Mucosa of rectum (tissue), 2 donors: Measurements from ENCODE around the gene BIN1.
"Not testable (repeated sequence)": the region's sequence is repeated elsewhere in the genome, so short reads cannot be mapped to it uniquely, and the experiment has no call there.

Experiments used
- H3K27ac ChIP-seq, 2 donors: one replicate each; pipeline ENCODE4 v1.7.0; 2013; ENCODE audit warnings: inconsistent platforms in 2 of 2, low read depth in 2 of 2, low read length in 2 of 2
- H3K27me3 ChIP-seq, 2 donors: one replicate each; pipeline ENCODE4 v1.7.0; 2013; ENCODE audit warnings: low read length in 2 of 2; ENCODE audit not compliant: control insufficient read depth in 2 of 2, insufficient read depth in 2 of 2
- H3K36me3 ChIP-seq, 2 donors: one replicate each; pipeline ENCODE4 v1.7.0; 2013; ENCODE audit warnings: low read length in 2 of 2; ENCODE audit not compliant: control insufficient read depth in 2 of 2, insufficient read depth in 2 of 2
- H3K4me1 ChIP-seq, 2 donors: one replicate each; pipeline ENCODE4 v1.7.0; 2013; ENCODE audit warnings: low read length in 2 of 2, mild to moderate bottlenecking in 1 of 2; ENCODE audit not compliant: control insufficient read depth in 2 of 2, insufficient read depth in 2 of 2
- H3K4me3 ChIP-seq, 2 donors: one replicate each; pipeline ENCODE4 v1.7.0; 2013; ENCODE audit warnings: low read length in 2 of 2
- H3K9ac ChIP-seq, 2 donors: one replicate each; pipeline ENCODE4 v1.7.0; 2013; ENCODE audit warnings: low read length in 2 of 2, low read depth in 1 of 2, mild to moderate bottlenecking in 1 of 2
- H3K9me3 ChIP-seq, 2 donors: one replicate each; pipeline ENCODE4 v1.7.0; 2013; ENCODE audit warnings: low read length in 2 of 2; ENCODE audit not compliant: control insufficient read depth in 2 of 2
- donor health status: healthy.
- donor health status: Normal muscosa, but diverticular disease.

The BIN1 gene

DNA sequence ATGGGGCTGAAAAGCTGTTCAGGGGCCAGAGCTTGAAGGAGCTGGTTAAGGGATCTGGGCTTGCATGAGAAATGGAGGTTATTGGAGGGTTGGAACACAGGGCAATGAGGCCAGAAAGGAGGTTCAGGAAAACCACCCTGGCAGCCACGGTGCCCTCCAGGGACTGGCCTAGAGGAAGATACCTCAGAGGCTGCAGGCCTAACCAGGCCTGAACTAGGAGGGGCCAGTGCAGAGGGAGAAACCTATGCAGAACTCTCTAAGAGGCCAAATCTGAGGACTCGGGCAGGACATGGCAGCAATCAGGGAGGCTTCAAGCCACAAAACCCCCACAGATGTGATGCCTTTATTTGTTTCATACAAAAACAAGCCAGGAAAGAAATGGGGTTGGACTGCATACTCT is 66.8 kb downstream of the BIN1 start:
- no peaks in the 10 kb centered on the region for H3K27me3 ChIP-seq
- H3K36me3 ChIP-seq = no peaks in the 10 kb centered on the region
- H3K4me1 ChIP-seq = no peaks in the 10 kb centered on the region
- H3K9me3 ChIP-seq = no peaks in the 10 kb centered on the region
- H3K27ac ChIP-seq = no peak overlapping the region
- no peak overlapping the region for H3K4me3 ChIP-seq
- no peak overlapping the region for H3K9ac ChIP-seq

DNA sequence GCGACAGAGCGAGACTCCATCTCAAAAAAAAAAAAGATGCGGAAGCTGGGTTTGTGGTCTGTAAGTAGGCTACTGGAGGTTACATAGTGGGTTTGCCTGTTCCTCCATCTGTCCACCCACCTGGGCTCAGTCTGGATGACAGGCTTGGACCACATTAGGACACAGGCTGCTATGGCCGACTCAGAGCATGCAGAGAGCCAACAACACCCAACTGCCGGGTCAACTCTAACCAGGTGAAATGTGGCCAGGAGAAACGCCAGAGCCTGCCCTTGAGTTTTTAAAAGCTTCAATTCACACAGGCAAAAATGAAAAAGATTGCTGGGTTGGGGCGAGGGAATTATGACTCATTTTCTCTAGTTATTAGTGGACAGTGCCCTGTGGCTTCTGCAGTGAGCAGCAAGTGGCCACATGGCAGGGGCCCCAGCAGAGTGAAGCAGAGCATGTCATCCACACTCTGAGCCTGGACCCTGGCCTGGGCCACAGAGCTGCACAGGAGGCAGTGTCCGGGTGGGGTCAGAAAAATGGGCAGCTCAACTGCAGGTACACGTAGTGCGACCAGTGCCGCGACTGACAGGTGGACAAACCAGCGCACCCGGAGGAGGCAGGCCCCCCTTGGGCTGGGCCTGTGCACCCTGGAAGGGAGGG is 67.4 kb downstream of the BIN1 start:
- Histone ChIP-seq H3K9me3 (no peaks in the 10 kb centered on the region), H3K27ac (no peak overlapping the region), H3K4me3 (no peak overlapping the region), H3K36me3 (no peaks in the 10 kb centered on the region), H3K27me3 (no peaks in the 10 kb centered on the region), H3K4me1 (no peaks in the 10 kb centered on the region), H3K9ac (no peak overlapping the region)

DNA sequence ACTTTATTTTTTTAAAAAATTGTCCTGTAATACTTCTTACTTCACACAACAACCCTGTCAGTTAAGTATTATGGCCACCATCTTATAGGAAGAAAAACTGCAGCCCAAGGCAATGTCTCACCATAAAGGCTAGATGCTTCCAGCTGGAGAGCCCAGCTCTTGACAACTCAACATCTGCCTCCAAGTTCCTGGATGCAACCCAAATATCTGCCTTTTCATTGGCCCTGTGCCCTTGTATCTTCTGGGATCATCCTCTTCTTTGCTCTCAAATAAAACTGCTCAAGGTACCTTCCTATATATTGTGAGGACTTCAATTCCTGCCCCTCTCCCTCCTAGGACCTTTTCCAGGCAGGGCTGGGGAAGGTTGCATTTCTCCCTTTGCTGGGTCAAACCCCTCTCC is 69.5 kb downstream of the BIN1 start:
- Histone ChIP-seq H3K9ac (no peak overlapping the region), H3K9me3 (no peaks in the 10 kb centered on the region), H3K4me3 (no peak overlapping the region), H3K27ac (no peak overlapping the region), H3K36me3 (no peaks in the 10 kb centered on the region), H3K4me1 (no peaks in the 10 kb centered on the region), H3K27me3 (no peaks in the 10 kb centered on the region)

DNA sequence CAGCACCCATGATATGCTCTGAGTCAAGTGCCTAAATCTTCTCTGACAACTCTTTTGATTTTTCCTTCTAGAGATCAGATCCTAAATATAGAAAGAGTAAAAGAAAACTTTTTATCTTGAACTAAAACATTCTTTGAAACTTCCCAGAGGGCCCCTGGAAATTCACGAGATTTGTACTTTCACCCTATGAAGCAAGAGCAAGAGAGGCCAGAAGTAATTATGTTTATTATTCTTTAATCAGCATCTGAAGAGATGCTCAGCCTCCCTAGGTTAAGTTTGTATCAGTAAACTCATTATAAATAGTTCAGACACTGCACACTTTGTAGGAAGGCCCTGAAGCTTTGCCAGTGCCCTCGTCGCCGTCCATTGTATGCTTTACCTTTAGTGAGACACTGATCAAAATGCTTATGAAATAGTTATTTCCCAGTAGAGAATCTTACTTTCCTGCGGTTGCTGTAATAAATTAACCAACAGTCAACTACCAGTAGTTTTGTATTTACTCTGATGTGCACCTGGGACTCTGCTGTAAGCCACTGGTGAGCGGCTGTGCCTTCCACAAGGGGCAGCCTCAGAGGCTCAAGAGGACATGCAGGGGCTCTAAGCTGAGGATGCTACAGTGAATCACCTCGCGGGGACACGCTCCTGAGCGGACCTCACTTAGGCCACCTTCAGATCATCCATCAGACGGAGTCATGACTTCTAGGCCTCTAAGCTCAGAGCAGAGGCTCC is 71.9 kb downstream of the BIN1 start:
- no peak overlapping the region for H3K27ac ChIP-seq
- H3K4me3 ChIP-seq = no peak overlapping the region
- no peak overlapping the region for H3K9ac ChIP-seq
- H3K36me3 ChIP-seq = no peaks in the 10 kb centered on the region
- H3K9me3 ChIP-seq = no peaks in the 10 kb centered on the region
- H3K4me1 ChIP-seq = no peaks in the 10 kb centered on the region
- H3K27me3 ChIP-seq = no peaks in the 10 kb centered on the region

DNA sequence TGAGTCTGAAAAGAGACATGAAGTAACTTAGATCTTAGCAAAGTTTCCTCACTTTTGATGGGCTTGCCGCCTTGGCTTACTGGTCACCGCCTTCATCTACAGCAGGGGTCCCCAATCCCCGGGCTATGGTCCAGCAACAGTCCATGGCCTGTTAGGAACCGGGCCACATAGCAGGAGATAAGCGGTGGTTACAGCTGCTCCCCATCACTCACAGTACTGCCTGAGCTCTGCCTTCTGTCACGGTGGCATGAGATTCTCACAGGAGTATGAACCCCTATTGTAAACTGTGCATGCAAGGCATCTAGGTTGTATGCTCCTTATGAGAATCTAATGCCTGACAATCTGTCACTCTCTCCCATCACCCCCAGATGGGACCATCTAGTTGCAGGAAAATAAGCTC is 72.9 kb downstream of the BIN1 start:
- no peaks in the 10 kb centered on the region for H3K4me1 ChIP-seq
- no peak overlapping the region for H3K27ac ChIP-seq
- H3K36me3 ChIP-seq = no peaks in the 10 kb centered on the region
- no peak overlapping the region for H3K4me3 ChIP-seq
- no peaks in the 10 kb centered on the region for H3K9me3 ChIP-seq
- H3K9ac ChIP-seq = no peak overlapping the region
- H3K27me3 ChIP-seq = no peaks in the 10 kb centered on the region

DNA sequence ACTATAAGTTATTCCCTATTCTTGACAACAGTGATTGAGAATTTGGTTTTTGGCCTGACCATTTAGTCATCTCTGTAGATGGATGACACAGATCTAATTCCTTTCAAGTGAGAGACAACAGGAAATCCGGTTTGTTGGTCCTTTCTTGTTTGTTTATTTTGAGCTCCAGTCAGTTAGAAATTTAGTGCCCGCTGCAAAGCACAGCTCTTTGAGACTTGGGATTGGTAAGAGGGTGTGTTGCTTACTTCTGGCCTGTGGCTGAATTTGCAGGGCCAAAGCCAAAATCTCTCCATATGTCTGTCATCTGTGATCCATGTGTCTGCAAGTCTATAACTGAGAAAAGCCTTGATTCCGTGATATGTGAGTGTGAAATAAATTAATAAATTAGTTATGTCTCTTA is 74.3 kb downstream of the BIN1 start:
- no peak overlapping the region for H3K4me3 ChIP-seq
- H3K9ac ChIP-seq = no peak overlapping the region

DNA sequence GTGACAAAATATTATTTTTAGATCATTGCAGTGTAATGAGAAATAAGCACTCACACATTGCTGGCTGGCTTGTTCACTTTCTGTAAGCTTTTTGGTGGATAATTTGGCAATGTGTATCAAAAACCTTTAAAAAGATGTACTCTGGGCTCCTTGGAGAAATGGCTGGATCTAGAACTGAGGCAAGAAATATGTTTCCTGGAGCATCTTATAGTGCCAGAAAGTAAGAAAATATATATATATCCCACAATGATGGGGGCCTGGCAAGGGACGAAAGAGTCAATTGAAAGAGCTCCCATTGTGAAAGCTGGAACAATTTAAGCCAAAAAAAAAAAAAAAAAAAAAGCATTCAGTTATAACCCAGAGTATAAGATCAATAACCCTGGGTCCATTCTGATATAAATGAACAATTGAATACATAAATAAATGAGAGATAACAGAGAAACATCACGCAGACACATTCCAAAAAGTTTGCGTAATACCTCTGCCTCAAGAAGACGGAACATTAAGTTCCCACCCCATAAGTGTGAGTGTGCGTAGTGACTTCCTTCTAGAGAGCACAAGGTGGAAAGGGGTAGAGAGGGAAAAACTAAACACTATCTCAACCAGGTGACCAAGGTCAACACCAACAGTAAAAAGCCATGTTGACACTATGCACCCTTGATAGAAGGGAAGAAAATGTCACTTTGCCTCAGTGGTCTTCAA is 77.5 kb downstream of the BIN1 start:
- H3K27me3 ChIP-seq = peaks cover 5 to 13% of the 10 kb centered on the region in 2 donors
- H3K36me3 ChIP-seq = no peaks in the 10 kb centered on the region
- H3K27ac ChIP-seq = no peak overlapping the region

More for the DNA sequence above, 74.3 kb downstream of the BIN1 start:
- H3K9me3 ChIP-seq = no peaks in the 10 kb centered on the region
- no peaks in the 10 kb centered on the region for H3K4me1 ChIP-seq
- H3K36me3 ChIP-seq = no peaks in the 10 kb centered on the region
- no peaks in the 10 kb centered on the region for H3K27me3 ChIP-seq
- no peak overlapping the region for H3K27ac ChIP-seq

DNA sequence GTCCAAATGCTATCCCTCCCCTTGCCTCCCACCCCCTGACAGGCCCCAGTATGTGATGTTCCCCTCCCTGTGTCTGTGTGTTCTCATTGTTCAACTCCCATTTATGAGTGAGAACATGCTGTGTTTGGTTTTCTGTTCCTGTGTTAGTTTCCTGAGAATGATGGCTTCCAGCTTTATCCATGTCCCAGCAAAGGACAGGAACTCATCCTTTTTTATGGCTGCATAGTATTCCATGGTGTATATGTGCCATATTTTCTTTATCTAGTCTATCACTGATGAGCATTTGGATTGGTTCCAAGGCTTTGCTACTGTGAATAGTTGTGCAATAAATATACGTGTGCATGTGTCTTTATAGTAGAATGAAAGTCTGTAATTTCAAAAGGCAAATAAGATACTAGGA is 78.2 kb downstream of the BIN1 start:
- peaks cover 5 to 10% of the 10 kb centered on the region in 2 donors for H3K4me1 ChIP-seq
- not testable (repeated sequence) for H3K4me3 ChIP-seq, H3K9me3 ChIP-seq, H3K27ac ChIP-seq, H3K9ac ChIP-seq, H3K36me3 ChIP-seq
- H3K27me3 ChIP-seq = peaks cover 5 to 13% of the 10 kb centered on the region in 2 donors

More for the DNA sequence above, 77.5 kb downstream of the BIN1 start:
- no peak overlapping the region for H3K9ac ChIP-seq
- H3K4me1 ChIP-seq = peaks cover 5 to 10% of the 10 kb centered on the region in 2 donors
- H3K9me3 ChIP-seq = no peaks in the 10 kb centered on the region
- H3K4me3 ChIP-seq = no peak overlapping the region

DNA sequence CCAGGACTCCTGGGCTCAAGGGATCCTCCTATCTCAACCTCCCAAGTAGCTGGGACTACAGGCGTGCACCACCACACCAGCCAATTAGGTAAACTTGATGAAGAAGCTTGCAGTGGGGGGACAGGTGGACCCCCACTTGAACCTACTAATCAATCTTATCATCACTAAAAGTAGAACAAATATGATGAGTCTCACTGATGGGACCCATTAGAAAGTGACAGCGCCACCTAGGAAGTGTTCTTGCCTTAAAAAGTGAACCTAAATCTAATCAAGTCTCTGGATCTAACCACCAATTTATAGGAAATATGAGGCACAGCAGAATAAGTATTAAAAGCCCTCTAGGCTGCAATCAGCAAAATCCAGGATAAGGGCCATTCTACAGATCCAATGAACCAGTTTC is 79.2 kb downstream of the BIN1 start:
- Histone ChIP-seq H3K27ac (no peak overlapping the region), H3K27me3 (peaks cover 5 to 13% of the 10 kb centered on the region in 2 donors), H3K36me3 (no peaks in the 10 kb centered on the region), H3K4me3 (no peak overlapping the region), H3K9ac (no peak overlapping the region), H3K9me3 (no peaks in the 10 kb centered on the region), H3K4me1 (peaks cover 5 to 10% of the 10 kb centered on the region in 2 donors)
